K562 (cell line): Measurements from ENCODE around the gene SIM2. TPM values are rescaled to one million over a fixed set of nuclear protein-coding genes. Genes with fewer than 3 reads are reported as not detected.
A peak's percentile ranks its signal among the peaks of the same experiment; 100 is the strongest.

Source experiments
- ATAC-seq: fragments of 200-7000 bp; cut with Tn5 transposase; 3 replicates; pipeline ENCODE4 v1.9.1; 2020; ENCODE audit warnings: moderate library complexity
- BruUV-seq: library from RNA; stranded (reverse); fragments of 400-500 nt; replicated peaks from 2 replicates; lab custom pipeline; 2021; lab: Mats Ljungman, UMichigan
- CTCF ChIA-PET: fragments of 300-600 bp; formaldehyde crosslinking; extraction: SDS; loops from one replicate; lab custom pipeline; 2021; ENCODE audit warnings: low intra/inter-chr PET ratio; lab: Yijun Ruan, JAX
- POLR2A ChIA-PET: fragments of 300-600, 350-650 bp; sonication (Branson Sonifier 250); formaldehyde crosslinking; extraction: SDS; loops from one replicate; lab custom pipeline; 2021; ENCODE audit warnings: antibody characterized with exemption, inconsistent platforms; lab: Yijun Ruan, JAX
- DNase-seq, 4 experiments: peaks; one replicate each; pipeline versions ENCODE4 v3.0.0 to v3.0.0-alpha.2; 2011 to 2018; ENCODE audit warnings: low spot score in 3 of 4, mixed read lengths in 3 of 4; ENCODE audit errors: extremely low read depth in 1 of 4
- FAIRE-seq: peaks from 2 replicates; lab custom pipeline; 2011; peaks lifted over from hg19 to GRCh38; lab: Jason Lieb, UNC
- H2AFZ ChIP-seq: 2 replicates; pipeline ENCODE4 v1.6.0; 2011; ENCODE audit warnings: low read depth, low read length, control low read depth, inconsistent platforms
- H3K27ac ChIP-seq: fragments of 200-600 bp; 3 replicates; pipeline ENCODE4 v1.8.0; 2011; ENCODE audit warnings: low read depth, mild to moderate bottlenecking, control low read depth, inconsistent platforms, low read length, moderate library complexity, mixed read lengths; ENCODE audit errors: extremely low read depth
- H3K27me3 ChIP-seq, 2 experiments: fragments of 300-600 bp in 1 of 2; 2 replicates in 1 of 2; 3 replicates in 1 of 2; pipeline versions ENCODE4 v1.6.0 to v1.8.0; 2011; ENCODE audit warnings: inconsistent platforms in 2 of 2, low read length in 2 of 2, mild to moderate bottlenecking in 1 of 2, mixed read lengths in 1 of 2, moderate library complexity in 1 of 2; ENCODE audit not compliant: control insufficient read depth in 2 of 2, insufficient read depth in 2 of 2
- H3K36me3 ChIP-seq: fragments of 300-600 bp; 3 replicates; pipeline ENCODE4 v1.8.0; 2011; ENCODE audit warnings: mild to moderate bottlenecking, low read length, inconsistent platforms; ENCODE audit not compliant: control insufficient read depth, insufficient read depth
- H3K4me1 ChIP-seq, 2 experiments: fragments of 200-600 bp in 1 of 2; replicated peaks in 1 of 2; 2 replicates in 1 of 2; 3 replicates in 1 of 2; pipeline versions ENCODE4 v1.5.1 to v1.8.0; 2011; ENCODE audit warnings: inconsistent platforms in 2 of 2, low read length in 2 of 2, mild to moderate bottlenecking in 1 of 2, mixed read lengths in 1 of 2, moderate library complexity in 1 of 2; ENCODE audit not compliant: control insufficient read depth in 2 of 2, insufficient read depth in 2 of 2
- H3K4me2 ChIP-seq: 2 replicates; pipeline ENCODE4 v1.6.1; 2011; ENCODE audit warnings: low read length, control low read depth, inconsistent platforms, mixed read lengths; ENCODE audit not compliant: insufficient read depth
- H3K4me3 ChIP-seq: fragments of 200-600 bp; sonication (generic), shearing (Covaris generic); 2 replicates; pipeline ENCODE4 v1.5.1; 2016; ENCODE audit warnings: control low read depth, inconsistent platforms
- H3K79me2 ChIP-seq: fragments of 200-600 bp; 3 replicates; pipeline ENCODE4 v1.8.0; 2011; ENCODE audit warnings: low read length, inconsistent platforms; ENCODE audit not compliant: control insufficient read depth, insufficient read depth
- H3K9ac ChIP-seq, 2 experiments: 2 replicates each; pipeline versions ENCODE4 v1.6.0 to v1.6.1; 2011; ENCODE audit warnings: low read depth in 2 of 2, low read length in 2 of 2, control low read depth in 1 of 2, inconsistent platforms in 1 of 2, mild to moderate bottlenecking in 1 of 2, mixed read lengths in 1 of 2; ENCODE audit not compliant: insufficient read depth in 1 of 2
- H3K9me1 ChIP-seq: one replicate; pipeline ENCODE4 v1.6.0; 2011; ENCODE audit warnings: inconsistent platforms, mild to moderate bottlenecking, low read length, moderate library complexity; ENCODE audit not compliant: control insufficient read depth, insufficient read depth
- H3K9me3 ChIP-seq: replicated peaks from 2 replicates; pipeline ENCODE4 v1.5.1; 2011; ENCODE audit warnings: low read depth, low read length, inconsistent platforms; ENCODE audit not compliant: control insufficient read depth, insufficient read depth
- H4K20me1 ChIP-seq: replicated peaks from 2 replicates; pipeline ENCODE4 v1.6.1; 2011; ENCODE audit warnings: low read length, inconsistent platforms, mixed read lengths; ENCODE audit not compliant: control insufficient read depth, insufficient read depth
- L3MBTL2 ChIP-seq: fragments of 450-650 bp; IDR thresholded peaks from 2 replicates; pipeline ENCODE4 v1.6.1; 2016; ENCODE audit warnings: mild to moderate bottlenecking, moderate library complexity
- MLLT1 ChIP-seq, 2 experiments: fragments of 450-650 bp; IDR thresholded peaks; 2 replicates each; pipeline ENCODE4 v1.6.1; 2016
- NR4A1 ChIP-seq, 2 experiments: fragments of 250-450 bp in 1 of 2; fragments of 450-650 bp in 1 of 2; sonication (Bioruptor Pico) in 1 of 2; IDR thresholded peaks; 2 replicates each; pipeline versions ENCODE4 v1.4.0 to v1.6.1; 2016 to 2020; ENCODE audit warnings: mild to moderate bottlenecking in 2 of 2, missing compliant biosample characterization in 1 of 2, missing genetic modification characterization in 1 of 2, moderate library complexity in 1 of 2
- ZKSCAN8 ChIP-seq: fragments of 200-800 bp; sonication (Bioruptor generic); IDR thresholded peaks from 2 replicates; pipeline ENCODE4 v1.6.1; 2016; ENCODE audit warnings: missing genetic modification characterization, missing compliant biosample characterization
- ZNF253 ChIP-seq: fragments of 250-450 bp; sonication (Bioruptor Pico); conservative IDR thresholded peaks from 2 replicates; pipeline ENCODE4 v1.6.1; 2021; ENCODE audit warnings: mild to moderate bottlenecking
- ZNF830 ChIP-seq: fragments of 250-450 bp; sonication (Bioruptor Pico); IDR thresholded peaks from 2 replicates; pipeline ENCODE4 v1.5.0; 2021; ENCODE audit warnings: mild to moderate bottlenecking
- WGBS: fragments of 100-300 bp; shearing (Covaris generic); methylation state at CpG from one replicate; pipeline ENCODE4 v1.1.6; 2016; ENCODE audit warnings: low coverage, mixed read lengths; ENCODE audit not compliant: insufficient coverage; ENCODE audit errors: missing lambda C conversion rate; 5-methylcytosine and 5-hydroxymethylcytosine counted together
- in situ Hi-C: fragments of 300-500 bp; cut with MboI; formaldehyde crosslinking; loops from 4 replicates; pipeline ENCODE4 v1.15.0; 2018; ENCODE audit warnings: inconsistent platforms, mixed read lengths
- intact Hi-C: fragments of 100-400 bp; cut with micrococcal nuclease; formaldehyde crosslinking; loops from 2 replicates; pipeline ENCODE4 v1.14.2; 2022
- polyA plus RNA-seq, 8 experiments: library from polyadenylated mRNA; depleted of rRNA in 4 of 8; stranded (reverse) in 5 of 8; unstranded in 3 of 8; fragments of >200 nt; fragmentation: Nextera tagmentation in 2 of 8; fragmentation: Illumina TruSeq in 1 of 8; extraction: Ambion mirVana in 2 of 8; extraction: Trizol in 1 of 8; gene quantifications; 2 replicates each; pipeline versions ENCODE4 v1.2.1 to v1.2.3, GENCODE V29; 2011 to 2014; ENCODE audit warnings: inconsistent platforms in 1 of 8, missing spikeins in 1 of 8
- total RNA-seq, 7 experiments: library from RNA; depleted of rRNA in 6 of 7; stranded (reverse); fragments of >200 nt in 6 of 7; fragmentation: Illumina TruSeq in 2 of 7; extraction: Trizol in 2 of 7; gene quantifications; 2 replicates each; pipeline versions ENCODE4 v1.2.1 to v1.2.3, GENCODE V29; 2011 to 2021; ENCODE audit warnings: low replicate concordance in 1 of 7
- TF ChIP-seq, protein P1 (sequence below): fragments of 250-450 bp; sonication (Bioruptor Pico); IDR thresholded peaks from 2 replicates; pipeline ENCODE4 v1.6.1; 2021; ENCODE audit warnings: mild to moderate bottlenecking

The SIM2 gene
- total and polyA plus RNA-seq, 9 of the 15 experiments (the other 6 are each of a cell fraction or from before 2014, with no cell fraction given) = 0.07 to 0.11 (median 0.08) TPM; not detected in 6

DNA sequence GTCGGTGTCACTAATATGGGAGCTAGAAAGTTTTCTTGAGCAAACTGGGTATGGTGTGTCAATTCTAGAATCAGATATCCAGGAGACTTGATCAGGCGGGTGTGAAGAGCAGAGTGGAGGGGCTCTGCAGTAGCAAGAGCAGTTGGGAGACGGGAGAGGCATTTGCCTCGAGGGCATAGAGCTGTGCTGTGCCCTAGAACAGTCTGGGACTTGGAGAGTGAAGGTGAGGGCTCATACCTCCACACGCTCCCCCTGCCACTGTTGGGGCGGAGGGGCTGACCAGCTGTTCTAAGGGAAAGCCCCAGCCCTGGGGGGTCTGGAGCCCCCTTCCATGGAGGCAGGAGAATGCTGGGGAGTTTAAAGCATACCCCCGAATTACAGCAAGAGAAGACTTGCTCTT, 33.8 kb downstream of the SIM2 start:
- no peak for TF ChIP-seq NR4A1 (CRISPR knock-in tag; IDR thresholded peaks at IDR 0.05)
- TF ChIP-seq NR4A1 (tag; IDR thresholded peaks at IDR 0.05) = no peak
- no peak for TF ChIP-seq ZNF830 (CRISPR knock-in tag)
- TF ChIP-seq L3MBTL2 = 0 out of 2 replicates have a peak, but pooled peaks have one; percentile 7
- TF ChIP-seq ZNF253 (CRISPR knock-in tag) = no peak
- no peak for TF ChIP-seq ZKSCAN8
- no peak for TF ChIP-seq MLLT1 (IDR thresholded peaks at IDR 0.05)
- TF ChIP-seq, protein P1, sequence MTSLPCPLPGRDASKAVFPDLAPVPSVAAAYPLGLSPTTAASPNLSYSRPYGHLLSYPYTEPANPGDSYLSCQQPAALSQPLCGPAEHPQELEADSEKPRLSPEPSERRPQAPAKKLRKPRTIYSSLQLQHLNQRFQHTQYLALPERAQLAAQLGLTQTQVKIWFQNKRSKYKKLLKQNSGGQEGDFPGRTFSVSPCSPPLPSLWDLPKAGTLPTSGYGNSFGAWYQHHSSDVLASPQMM (CRISPR knock-in tag) = no peak
- FAIRE-seq = no peak
- H3K79me2 ChIP-seq = no peaks in the 10 kb centered on the region
- ChIA-PET CTCF (no interaction called here), POLR2A (interaction anchor here (0.5 kb wide), 1 partner anchor 16 kb away, joined by 4 read pairs; no protein-coding TSS in a partner anchor)
- no peak overlapping the region; a peak in 1 of 4 replicates for H3K9ac ChIP-seq
- ATAC-seq = no peak
- 4% methylated on average over 7 of the region's 7 CpGs for WGBS
- H3K4me1 ChIP-seq = peaks cover 0 to 7% of the 10 kb centered on the region in 2 experiments; a peak in 2 of 5 replicates
- H3K9me1 ChIP-seq = no peaks in the 10 kb centered on the region
- no peak overlapping the region for H3K4me2 ChIP-seq
- no peaks in the 10 kb centered on the region for H3K36me3 ChIP-seq
- H3K4me3 ChIP-seq = no peak overlapping the region
- in situ Hi-C loops = no loop called here
- H2AFZ ChIP-seq = no peak overlapping the region
- intact Hi-C loops = loop anchor here (5.0 kb wide), 1 partner anchor 195 kb away; no protein-coding TSS in a partner anchor
- 0 out of 2 replicates have a peak, but pooled peaks cover 11% of the 10 kb centered on the region for H4K20me1 ChIP-seq
- BruUV-seq = no TSS peak
- H3K27ac ChIP-seq = no peak overlapping the region
- no peak for DNase-seq
- peaks cover 68 to 96% of the 10 kb centered on the region in 2 experiments for H3K27me3 ChIP-seq
- no peaks in the 10 kb centered on the region for H3K9me3 ChIP-seq
